Measurements from ENCODE around the gene FAM174B.

Gene FAM174B

GRCh38 chr15:92570391-92570790 is 85.2 kb downstream of the FAM174B start:
- H3K27me3 ChIP-seq (ENCODE audit: insufficient read depth, low read depth, severe bottlenecking): no peaks in the 10 kb centered on the region
- TF ChIP-seq CTCF (IDR thresholded peaks at IDR 0.05; ENCODE audit: low read depth, low read length): no peak
- H3K27ac ChIP-seq: no peak overlapping the region
- H3K9me3 ChIP-seq (ENCODE audit: severe bottlenecking): peaks cover 2% of the 10 kb centered on the region
- H3K36me3 ChIP-seq: no peaks in the 10 kb centered on the region
- DNase-seq: peak; percentile 40
- H3K4me3 ChIP-seq (ENCODE audit: low read depth, low read length): no peak overlapping the region

GRCh38 chr15:92569778-92570177 is 85.8 kb downstream of the FAM174B start:
- Histone ChIP-seq H3K27ac (no peak overlapping the region), H3K9me3 (ENCODE audit: severe bottlenecking) (peaks cover 2% of the 10 kb centered on the region), H3K27me3 (ENCODE audit: insufficient read depth, low read depth, severe bottlenecking) (no peaks in the 10 kb centered on the region), H3K36me3 (no peaks in the 10 kb centered on the region), H3K4me3 (ENCODE audit: low read depth, low read length) (no peak overlapping the region)
- no peak for DNase-seq
- no peak for TF ChIP-seq CTCF (IDR thresholded peaks at IDR 0.05; ENCODE audit: low read depth, low read length)

Measured in WERI-Rb-1 (cell line).